GM19328 (cell line): ENCODE measurements around the gene EXOC3L1.

Experiments used
- ATAC-seq: cut with Tn5 transposase; IDR thresholded peaks from one replicate; pipeline ENCODE4 v1.9.1; 2021; ENCODE audit warnings: mild to moderate bottlenecking, moderate library complexity; ENCODE audit not compliant: unreplicated experiment

EXOC3L1 gene

DNA sequence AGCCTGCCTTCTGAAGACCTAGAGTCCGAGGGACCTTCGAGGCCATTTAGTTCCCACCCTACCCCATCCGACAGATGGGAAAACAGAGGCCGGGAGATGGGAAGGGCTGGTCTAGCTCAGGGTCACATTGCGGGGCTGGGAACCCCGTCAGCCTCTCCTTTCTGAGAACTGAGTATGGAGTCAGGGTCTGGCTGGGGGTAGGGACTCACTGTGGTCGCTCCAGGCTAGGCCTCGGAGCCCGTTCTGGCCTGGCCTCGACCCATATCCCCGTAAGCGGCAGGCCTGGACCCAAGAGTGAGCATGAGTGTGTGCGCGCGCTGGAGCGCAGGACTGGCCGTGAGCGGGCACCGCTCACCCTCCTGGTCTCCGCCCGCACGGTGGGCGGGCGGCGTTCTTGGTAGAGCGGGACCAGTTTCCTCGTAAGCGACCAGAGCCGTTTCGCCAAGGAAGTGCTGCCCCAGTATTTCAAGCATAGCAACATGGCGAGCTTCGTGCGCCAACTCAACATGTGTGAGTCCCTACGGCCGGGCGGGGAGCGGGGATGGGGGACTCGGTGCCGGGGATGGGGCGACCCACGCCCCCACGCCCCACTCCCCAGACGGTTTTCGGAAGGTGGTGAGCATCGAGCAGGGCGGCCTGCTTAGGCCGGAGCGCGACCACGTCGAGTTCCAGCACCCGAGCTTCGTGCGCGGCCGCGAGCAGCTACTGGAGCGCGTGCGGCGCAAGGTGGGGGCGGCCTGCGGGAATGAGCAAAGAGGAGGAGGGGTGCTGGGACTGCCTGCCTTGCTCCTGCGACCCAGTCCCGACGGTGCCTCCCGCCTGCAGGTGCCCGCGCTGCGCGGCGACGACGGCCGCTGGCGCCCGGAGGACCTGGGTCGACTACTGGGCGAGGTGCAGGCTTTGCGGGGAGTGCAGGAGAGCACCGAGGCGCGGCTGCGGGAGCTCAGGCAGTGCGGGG is 24.5 kb downstream of the EXOC3L1 start:
- no peak for ATAC-seq

DNA sequence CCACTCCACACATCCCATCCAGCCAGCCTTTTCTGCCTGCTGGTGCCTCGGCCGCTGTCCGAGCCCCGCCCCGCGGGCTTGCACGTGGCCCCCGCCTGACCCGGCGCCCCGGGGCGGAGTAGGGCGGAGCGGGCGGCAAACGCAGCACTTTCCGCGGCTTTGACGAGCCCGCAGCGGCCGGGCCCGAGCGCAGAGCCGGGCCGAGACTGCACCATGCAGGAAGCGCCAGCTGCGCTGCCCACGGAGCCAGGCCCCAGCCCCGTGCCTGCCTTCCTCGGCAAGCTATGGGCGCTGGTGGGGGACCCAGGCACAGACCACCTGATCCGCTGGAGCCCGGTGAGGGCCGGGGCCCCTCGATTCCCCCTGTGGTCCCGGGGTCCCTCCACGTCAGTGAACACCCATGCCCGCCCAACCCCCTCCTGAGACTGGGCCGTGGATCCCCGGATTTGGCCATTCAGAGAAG is 25.3 kb downstream of the EXOC3L1 start, which contains the start of gene HSF4:
TSS of gene HSF4 (plus strand) at position 147 of the 463 bp plus-strand sequence. CDS start at position 214, 67 bp downstream.
- no peak for ATAC-seq

DNA sequence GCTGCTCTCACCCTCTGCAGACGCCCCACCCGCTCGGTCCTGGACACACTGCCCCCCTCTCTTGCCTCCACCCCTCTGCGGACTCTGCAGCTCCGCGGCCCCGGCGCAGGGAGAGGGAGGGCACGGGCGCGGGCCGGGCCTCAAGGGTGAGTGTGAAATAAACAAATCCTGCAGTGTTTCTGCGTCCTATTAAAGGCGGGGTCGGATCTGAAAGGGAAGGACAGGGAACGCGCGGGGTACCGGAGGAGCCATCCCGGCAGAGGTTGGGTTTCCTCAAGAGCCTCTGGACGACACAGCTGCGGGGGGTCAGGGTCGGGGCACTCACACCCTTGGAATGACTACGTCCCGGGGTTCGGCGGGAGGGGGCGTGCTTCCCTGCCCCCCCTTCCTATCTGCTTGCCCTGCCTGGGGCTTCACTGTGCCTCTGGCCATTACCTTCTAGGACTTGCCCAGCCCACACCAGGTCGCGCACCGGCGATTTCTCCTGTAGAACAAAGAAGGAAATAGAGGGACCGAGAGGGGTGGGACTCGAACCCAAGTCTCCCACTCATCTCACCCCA is 25.9 kb downstream of the EXOC3L1 start:
- no peak for ATAC-seq

DNA sequence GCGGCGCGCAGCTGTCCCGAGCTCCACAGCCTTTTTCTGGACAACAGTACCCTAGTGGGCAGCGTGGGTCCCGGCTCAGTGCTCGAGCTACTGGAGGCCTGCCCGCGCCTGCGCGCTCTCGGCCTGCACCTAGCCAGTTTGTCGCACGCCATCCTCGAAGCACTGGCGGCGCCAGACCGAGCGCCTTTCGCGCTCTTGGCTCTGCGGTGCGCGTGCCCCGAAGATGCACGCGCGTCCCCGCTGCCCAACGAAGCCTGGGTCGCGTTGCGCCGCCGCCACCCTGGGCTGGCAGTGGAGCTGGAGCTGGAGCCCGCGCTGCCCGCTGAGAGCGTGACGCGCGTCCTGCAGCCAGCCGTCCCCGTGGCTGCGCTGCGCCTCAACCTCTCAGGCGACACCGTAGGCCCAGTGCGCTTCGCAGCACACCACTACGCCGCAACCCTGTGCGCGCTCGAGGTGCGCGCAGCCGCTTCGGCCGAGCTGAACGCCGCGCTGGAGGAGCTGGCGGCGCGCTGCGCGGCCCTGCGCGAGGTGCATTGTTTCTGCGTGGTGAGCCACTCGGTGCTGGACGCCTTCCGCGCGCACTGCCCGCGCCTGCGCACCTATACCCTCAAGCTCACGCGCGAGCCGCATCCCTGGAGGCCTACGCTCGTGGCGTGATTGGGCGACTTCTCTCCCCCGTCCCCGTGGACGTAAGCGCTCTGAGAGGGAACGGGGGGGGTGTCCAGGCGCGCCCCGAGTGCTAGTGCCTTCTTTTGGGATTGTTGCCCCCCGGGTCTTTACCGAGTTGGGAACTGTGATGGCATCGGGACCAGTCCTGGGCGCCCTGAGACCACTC is 26.6 kb downstream of the EXOC3L1 start:
- no peak for ATAC-seq

DNA sequence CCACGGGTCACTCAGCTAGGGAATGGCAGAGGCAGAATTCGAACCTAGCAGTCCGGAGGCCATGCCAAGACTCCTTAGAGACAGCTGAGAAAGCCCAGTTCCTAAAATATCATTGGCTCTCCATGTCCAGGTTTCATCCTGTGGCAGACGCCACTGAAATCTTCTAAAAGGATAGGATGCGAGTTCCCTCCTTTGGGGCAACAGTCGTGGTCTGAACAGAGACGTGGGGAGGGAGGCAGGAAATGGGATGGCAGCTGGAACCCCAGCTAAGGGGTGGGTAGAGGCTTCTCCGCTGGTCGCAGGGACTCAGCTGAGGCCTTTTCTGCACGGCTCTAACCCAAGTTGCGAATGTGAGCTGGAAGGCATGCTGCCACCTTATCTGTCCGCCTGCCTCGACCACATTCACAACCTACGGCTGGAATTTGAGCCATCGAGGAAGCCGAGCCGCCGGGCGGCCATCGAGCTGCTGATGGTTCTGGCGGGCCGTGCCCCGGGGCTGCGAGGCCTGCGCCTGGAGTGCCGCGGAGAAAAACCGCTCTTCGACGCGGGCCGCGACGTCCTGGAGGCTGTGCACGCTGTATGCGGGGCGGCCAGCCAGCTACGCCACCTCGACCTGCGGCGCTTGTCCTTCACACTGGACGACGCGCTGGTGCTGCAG is 27.3 kb downstream of the EXOC3L1 start:
- ATAC-seq, result no peak

DNA sequence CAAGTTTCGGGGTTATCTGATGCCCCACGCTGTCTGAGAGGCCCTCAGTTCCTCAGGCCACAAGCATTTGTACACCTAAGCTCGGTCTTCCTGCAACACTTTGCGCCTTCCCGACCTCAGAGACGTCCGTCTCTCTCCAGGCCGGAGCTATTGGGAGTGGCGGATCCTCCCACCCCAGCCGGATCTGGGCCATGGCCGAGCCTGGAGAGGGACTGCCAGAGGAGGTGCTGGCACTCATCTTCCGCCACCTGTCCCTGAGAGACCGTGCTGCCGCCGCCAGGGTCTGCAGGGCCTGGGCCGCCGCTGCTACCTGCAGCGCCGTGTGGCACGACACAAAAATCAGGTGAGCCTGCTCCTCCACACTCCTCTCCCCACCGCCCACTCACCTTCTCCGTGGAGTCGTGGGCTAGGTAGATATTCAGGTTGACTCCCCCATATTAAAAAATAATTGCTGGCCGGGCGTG is 28.3 kb downstream of the EXOC3L1 start:
- no peak for ATAC-seq

DNA sequence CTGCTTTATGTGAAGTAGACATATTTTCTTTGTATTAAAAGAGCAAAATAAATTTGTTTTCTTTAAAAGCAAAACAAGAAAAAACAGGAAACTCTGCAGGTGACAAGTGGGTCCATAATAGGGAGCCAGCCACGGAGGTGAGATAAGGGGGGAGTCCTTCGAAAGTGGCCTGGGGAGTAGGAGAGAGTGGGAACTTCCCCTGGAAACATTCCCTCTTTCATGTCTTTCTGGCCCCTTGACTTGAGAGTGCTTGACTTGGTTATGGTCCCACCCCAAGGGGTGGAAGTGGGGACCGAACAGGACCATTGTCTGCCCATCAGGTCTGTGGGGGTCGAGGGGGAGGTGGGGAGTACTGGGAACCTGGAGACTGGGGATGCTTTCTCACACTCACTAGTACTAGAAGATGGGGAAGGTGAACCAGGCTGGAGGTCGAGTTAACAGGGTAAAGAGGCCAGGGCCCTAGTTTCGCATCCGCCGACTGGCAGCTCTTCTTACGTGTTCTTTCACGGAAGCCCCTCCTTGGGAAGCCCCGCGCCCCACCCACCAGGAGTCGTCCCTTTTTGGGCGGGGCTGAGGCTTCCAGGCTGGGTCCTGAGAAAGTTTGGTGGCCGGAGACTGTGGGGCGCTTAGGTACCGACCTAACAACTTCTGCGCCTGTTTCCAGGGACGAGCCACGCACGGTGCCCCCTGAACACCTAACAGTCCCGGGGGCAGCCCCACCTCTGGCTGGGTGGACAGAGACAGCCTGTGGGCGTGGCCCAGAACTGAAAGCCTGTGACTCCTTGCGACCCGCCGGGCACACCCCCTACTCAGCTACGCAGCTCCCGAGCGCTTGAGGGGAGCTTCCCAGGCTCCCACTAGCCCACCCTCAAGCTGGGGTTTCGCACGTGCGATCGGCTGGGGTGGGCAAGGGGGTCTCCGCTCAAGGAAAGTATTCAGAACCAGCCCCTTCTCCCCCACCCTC is 31.0 kb downstream of the EXOC3L1 start:
- ATAC-seq, result no peak

DNA sequence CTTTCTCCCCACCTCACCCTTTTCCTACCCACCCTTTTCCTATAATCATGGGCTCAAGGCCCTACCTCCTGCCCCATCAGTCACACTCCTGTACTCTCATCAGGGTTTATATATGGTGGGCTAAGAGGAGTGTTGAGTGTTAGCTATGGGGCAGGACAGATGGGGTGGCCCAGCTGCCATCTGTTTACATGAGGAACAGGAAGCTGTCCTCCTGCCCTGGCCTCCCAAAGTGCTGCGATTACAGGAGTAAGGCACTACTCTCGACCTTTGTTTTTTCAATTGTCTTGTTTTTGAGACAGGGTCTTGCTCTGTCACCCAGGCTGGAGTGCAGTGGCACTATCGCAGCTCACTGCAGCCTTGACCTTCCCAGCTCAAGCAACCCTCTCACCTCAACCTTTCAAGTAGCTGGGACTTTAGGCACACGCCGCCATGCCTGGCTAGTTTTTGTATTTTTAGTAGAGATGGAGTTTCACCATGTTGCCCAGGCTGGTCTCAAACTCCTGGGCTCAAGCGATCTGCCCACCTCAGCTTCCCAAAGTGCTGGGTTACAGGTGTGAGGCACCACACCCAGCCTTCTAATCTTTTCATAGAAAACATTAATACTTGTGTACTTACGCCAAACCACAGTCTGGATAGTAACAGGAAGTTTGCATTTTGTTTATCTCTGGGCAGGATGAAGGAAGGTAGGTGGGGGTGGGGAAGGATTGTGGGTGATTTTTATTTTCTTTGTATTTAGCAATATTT is 31.9 kb downstream of the EXOC3L1 start:
- ATAC-seq, result no peak

DNA sequence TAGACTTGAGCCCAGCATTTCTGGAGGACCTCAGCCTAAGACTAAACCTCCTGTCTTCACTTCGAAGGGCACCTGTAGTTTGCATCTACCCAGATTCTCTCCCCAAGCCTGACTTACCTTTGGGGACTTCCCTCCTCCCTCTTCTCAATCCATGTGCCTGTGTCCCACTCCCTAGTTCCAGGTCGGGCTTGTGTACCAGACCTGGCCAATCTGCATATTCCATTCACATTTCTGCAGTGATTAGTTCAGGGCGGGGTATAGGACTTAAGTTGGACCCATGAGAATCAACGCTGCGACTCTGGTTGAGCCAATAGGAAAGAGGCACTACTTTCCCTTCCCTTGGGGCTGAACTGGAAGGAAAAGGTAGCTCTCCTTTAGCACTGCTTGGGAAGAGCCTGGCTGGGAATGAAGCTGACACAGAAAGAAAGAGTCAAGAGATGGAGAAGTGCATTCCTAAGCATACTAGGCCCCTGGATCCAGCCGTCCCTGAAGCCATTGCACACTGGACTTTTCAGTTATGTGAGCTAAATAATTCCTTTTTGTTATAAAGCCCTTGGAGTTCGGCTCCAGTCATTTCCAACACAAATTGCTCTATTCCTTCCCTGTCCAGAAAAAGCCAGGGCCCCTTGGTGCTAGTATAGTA is 32.7 kb downstream of the EXOC3L1 start:
- no peak for ATAC-seq

DNA sequence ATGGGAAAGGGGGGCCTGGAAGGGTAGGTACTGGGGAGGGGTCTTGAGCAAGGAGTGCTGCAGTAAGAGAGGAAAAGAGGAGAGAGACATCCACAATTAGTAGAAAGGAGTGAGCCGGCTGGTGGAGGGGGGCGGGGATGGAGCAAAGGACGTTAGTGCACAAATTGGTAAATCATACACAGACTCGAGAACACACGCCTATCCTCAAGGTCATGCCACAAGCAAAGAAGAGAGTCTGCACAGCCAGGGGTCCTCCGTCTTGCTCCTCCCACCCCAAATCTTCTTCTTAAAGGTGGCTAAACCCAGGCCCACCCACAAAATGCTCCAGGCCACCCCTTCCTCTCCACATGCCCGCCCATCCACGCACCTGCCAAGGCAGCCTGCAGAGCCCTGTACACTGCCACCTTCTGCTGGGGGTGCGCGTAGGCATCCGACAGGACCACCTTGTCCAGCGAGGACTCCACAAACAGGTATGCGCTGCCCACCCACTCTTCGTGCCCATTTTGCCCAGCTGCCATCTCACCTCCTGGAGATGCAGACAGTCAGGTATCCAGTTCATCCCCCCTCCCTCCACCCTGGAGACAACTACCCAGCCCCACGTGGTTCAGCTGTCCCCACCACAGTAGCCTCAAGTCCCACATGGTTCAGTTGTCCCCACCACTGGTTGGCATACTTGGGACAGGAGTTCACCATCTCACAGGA is 33.6 kb downstream of the EXOC3L1 start:
- no peak for ATAC-seq

DNA sequence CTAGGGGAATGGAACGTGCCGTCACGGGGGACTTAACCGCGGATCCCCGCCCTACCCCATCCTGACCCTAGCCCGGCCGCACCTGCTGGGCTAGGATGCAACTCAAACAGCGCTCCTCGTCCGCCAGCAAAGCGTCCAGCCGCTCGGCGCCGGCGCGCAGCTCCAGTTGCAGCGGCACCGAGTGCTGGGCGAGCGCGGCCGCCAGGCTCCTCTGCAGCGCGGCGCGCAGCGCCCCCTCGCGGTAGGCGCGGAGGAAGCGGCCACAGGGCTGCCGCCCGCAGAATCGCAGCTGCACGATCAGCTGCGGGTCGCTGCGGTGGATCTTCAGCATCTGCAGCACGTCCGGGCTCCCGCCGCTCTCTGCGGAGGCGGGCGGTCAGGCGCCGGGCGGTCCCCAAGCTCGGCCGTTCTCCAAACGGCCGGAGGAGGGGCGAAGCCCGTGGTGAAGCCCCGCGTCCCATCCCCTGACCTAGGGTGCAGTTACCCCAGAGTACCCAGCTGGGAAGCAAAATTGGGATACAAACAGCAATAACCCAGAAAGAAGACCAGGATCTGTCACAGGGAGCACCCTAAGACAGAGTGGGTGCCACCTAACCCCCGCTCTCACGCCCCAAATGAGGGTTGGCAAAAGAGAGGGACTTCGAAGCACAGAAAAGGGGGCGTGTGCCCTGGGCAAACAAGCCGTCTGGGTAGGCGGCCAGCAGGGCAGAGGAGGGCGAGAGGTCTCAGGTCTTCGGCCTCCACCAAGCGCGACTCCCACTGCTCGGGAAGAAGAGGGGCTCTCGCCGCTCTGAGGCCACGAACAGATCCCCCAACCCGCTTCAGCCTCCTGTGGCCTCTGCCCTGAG is 34.4 kb downstream of the EXOC3L1 start:
- no peak for ATAC-seq

DNA sequence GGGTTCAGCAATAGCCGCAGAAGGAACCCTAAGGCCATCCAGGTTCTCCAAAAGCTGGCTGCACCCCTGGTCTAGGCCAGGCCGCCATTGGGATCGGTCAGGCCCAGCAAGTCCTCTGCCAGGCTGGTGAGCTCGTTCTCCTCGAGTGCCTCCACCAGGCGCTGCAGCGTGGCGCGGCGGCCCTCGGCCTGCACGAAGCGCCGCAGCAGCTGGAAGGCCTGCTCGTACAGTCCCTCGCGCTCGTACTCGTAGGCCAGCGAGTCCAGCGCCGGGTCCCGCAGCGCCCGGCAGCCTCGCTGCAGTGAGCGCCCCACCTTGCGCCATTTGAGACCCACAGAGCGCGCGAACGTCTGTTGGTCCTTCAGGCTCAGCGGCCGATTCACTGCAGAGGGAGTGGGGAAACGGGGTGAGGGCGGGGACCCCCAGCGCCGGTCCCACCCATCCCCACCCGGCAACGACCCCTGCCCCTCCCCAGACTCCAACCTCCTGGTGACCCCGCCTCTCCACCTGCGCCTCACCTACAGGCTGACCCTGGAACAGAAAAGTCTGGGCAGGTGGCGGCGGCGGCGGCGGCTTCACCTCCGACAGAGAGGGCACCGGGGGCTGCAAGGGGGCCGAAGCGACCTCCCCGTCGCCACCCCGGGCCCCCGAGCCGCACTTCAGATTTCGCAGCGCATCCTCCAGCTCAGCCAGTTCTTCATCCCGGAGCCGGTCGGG is 35.2 kb downstream of the EXOC3L1 start:
- ATAC-seq, result no peak

DNA sequence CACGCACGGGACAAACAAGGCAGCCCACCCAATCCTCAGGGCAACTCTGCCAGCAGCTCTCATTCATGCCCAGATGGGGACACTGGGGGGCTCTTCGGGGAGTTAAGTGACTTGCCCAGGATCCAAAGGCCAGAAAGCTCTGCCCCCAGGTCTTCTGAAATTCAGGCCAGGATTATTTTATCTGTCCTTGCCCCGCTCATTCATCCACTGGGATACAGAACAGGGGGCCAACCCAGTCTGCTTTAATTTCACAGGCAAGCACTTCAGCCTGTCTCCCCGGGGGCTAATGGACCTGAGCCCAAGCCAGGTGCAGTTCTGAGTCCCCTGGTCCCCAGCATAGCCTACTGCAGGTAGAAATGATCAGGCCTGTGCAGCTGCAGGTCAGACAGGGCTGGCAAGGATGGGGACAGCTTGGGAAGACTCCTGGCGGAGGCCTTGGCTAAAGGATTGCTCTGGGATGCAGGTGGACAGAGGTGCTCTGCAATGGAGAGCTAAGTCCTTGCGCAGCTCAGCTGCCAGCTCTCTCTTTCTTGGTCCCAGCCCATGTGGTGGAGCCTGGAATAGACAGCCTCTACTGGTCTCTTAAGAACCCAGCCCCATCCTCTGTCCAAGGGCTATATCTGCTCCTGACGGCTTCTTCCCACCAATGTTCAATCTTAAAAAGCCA is 38.4 kb downstream of the EXOC3L1 start:
- no peak for ATAC-seq

DNA sequence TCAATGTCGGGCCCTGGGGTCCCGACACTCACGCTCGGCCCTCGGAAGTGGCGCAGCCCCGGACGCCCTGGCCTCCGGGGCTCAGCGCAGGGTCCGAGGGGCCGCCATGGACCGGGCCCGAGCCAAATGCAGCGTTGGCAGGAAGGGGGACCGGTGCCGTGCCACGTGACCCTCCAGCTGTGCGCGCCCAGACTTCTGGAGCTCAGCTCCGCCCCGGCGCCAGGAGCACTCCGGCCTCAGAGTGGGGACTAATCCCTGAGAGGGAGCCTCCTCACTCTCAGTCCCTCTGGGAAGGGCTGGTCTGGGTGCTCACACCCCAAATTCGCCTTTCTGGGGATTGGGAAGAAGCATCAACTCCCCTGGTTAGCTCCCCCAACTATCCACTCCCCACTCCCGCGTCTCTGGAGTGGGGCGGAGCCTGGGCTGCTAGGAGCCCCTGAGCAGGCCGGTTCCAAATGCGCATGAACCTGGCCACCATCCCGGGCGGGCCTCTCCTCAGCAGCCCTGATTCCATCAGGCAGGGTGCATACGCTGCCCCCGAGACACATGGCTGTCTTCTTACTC is 39.0 kb downstream of the EXOC3L1 start, which contains the start of gene B3GNT9:
TSS of gene B3GNT9 (minus strand) at position 166 of the 564 bp plus-strand sequence. CDS start 513 bp downstream, outside the sequence.
- no peak for ATAC-seq
